NB4 (cell line): ENCODE data around the gene CD52.

Source experiments
- MYC ChIP-seq: IDR thresholded peaks from 2 replicates; pipeline ENCODE4 v1.6.1; 2011; ENCODE audit warnings: low read depth, low read length
- POLR2A ChIP-seq: IDR thresholded peaks from 2 replicates; pipeline ENCODE4 v1.6.1; 2011; ENCODE audit warnings: mild to moderate bottlenecking; ENCODE audit not compliant: insufficient read length; ENCODE audit errors: extremely low read depth
- TF ChIP-seq, protein P1 (sequence below): IDR thresholded peaks from one replicate; pipeline ENCODE4 v1.5.1; 2012; ENCODE audit warnings: low read depth, low read length

DNA sequence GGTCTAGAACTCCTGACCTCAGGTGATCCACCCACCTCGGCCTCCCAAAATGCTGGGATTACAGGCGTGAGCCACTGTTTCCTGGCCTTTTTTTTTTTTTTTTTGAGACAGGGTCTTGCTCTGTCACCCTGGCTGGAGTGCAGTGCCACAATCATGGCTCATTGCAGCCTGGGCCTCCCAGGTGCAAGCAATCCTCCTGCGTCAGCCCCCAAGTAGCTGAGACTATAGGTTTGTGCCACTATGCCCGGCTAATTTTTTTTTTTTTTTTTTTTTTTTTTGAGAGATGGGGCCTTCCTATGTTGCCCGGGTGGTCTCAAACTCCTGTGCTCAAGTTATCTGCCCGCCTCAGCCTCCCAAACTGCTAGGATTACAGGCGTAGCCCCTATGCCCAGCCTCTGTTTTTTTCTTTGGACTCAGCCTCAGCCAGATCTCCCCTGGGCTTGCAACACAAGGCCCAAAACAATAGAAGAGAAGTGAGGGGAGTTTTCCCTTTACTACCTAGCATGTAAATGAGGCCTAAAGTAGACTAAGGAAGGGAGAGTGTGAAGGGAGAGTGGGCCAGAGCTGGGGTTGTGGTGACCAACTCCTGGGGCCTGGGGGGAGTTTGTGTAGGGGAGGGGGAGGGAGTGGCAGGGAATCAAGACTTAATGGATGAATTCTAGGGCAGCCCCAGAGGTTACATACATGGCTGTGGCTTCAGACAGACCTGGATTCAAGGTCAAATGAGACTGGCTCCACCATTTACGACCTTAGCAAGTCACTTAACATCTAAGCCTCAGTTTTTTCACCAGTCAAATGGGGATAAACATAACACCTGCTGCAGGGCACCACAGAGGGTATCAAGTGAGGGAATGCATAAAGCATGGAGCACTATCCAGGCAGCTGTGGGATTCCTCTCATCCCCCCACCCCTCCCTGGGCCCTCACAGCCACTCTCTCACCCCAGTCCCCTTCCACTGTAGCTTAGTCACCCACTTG, 1.6 kb upstream of the CD52 start:
- TF ChIP-seq MYC (no peak), POLR2A (no peak)
- TF ChIP-seq, protein P1, sequence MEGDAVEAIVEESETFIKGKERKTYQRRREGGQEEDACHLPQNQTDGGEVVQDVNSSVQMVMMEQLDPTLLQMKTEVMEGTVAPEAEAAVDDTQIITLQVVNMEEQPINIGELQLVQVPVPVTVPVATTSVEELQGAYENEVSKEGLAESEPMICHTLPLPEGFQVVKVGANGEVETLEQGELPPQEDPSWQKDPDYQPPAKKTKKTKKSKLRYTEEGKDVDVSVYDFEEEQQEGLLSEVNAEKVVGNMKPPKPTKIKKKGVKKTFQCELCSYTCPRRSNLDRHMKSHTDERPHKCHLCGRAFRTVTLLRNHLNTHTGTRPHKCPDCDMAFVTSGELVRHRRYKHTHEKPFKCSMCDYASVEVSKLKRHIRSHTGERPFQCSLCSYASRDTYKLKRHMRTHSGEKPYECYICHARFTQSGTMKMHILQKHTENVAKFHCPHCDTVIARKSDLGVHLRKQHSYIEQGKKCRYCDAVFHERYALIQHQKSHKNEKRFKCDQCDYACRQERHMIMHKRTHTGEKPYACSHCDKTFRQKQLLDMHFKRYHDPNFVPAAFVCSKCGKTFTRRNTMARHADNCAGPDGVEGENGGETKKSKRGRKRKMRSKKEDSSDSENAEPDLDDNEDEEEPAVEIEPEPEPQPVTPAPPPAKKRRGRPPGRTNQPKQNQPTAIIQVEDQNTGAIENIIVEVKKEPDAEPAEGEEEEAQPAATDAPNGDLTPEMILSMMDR = no peak
